ENCODE measurements around the gene CPXM2. TPM values are rescaled to one million over a fixed set of nuclear protein-coding genes. Genes with fewer than 3 reads are reported as not detected.

CPXM2 gene
- total RNA-seq, 1 experiment from 2014 or later: not detected

- Histone ChIP-seq H3K27ac (ENCODE audit: low read length) (no peak overlapping the region), H3K36me3 (ENCODE audit: low read depth, low read length) (no peaks in the 10 kb centered on the region), H3K4me2 (ENCODE audit: low read length) (no peak overlapping the region), H3K9me2 (replicated peaks; ENCODE audit: low read length) (no peaks in the 10 kb centered on the region), H3K4me1 (ENCODE audit: insufficient read depth, low read length) (no peaks in the 10 kb centered on the region), H3K27me3 (ENCODE audit: low read length) (peaks cover 69% of the 10 kb centered on the region), H4K20me1 (ENCODE audit: low read length) (no peaks in the 10 kb centered on the region), H3K79me2 (ENCODE audit: low read length) (no peaks in the 10 kb centered on the region), H2AFZ (ENCODE audit: low read length) (no peak overlapping the region), H3K4me3 (ENCODE audit: low read length) (no peak overlapping the region), H3F3A (ENCODE audit: low read length, unreplicated experiment) (no peaks in the 10 kb centered on the region), H3K9ac (ENCODE audit: low read length) (no peak overlapping the region), H3K9me3 (ENCODE audit: low read length) (no peaks in the 10 kb centered on the region)
- ChIA-PET POLR2A (ENCODE audit: unreplicated experiment) (no interaction called here), CTCF (no interaction called here)
- intact Hi-C loops (cut with micrococcal nuclease): no loop called here
- DNase-seq (no peak), ATAC-seq (no peak)
- BruUV-seq (replicated peaks): no TSS peak
- no peak for TF ChIP-seq EZH2 (IDR thresholded peaks at IDR 0.05; ENCODE audit: low read length, unreplicated experiment)
Measured at GRCh38 chr10:123841115-123841514, 50.5 kb downstream of the CPXM2 start.

- Histone ChIP-seq H3K9me2 (replicated peaks; ENCODE audit: low read length) (no peaks in the 10 kb centered on the region), H3K4me3 (ENCODE audit: low read length) (no peak overlapping the region), H3K27me3 (ENCODE audit: low read length) (peaks cover 73% of the 10 kb centered on the region), H3K27ac (ENCODE audit: low read length) (no peak overlapping the region), H3K36me3 (ENCODE audit: low read depth, low read length) (no peaks in the 10 kb centered on the region), H3K4me1 (ENCODE audit: insufficient read depth, low read length) (no peaks in the 10 kb centered on the region), H2AFZ (ENCODE audit: low read length) (no peak overlapping the region), H4K20me1 (ENCODE audit: low read length) (no peaks in the 10 kb centered on the region), H3K79me2 (ENCODE audit: low read length) (no peaks in the 10 kb centered on the region), H3K4me2 (ENCODE audit: low read length) (no peak overlapping the region), H3K9me3 (ENCODE audit: low read length) (no peaks in the 10 kb centered on the region), H3F3A (ENCODE audit: low read length, unreplicated experiment) (no peaks in the 10 kb centered on the region), H3K9ac (ENCODE audit: low read length) (no peak overlapping the region)
- no peak for TF ChIP-seq CTCF (conservative IDR thresholded peaks at IDR 0.05; ENCODE audit: low read depth, low read length)
- no peak for TF ChIP-seq EZH2 (IDR thresholded peaks at IDR 0.05; ENCODE audit: low read length, unreplicated experiment)
- no peak for TF ChIP-seq EZH2phosphoT487 (IDR thresholded peaks at IDR 0.05; ENCODE audit: borderline replicate concordance, low read length)
- no peak for ATAC-seq
- POLR2A ChIA-PET (ENCODE audit: unreplicated experiment): no interaction called here
- BruUV-seq (replicated peaks): no TSS peak
- CTCF ChIA-PET: no interaction called here
- intact Hi-C loops (cut with micrococcal nuclease): no loop called here
- DNase-seq: no peak
Measured at GRCh38 chr10:123840714-123841113, 50.9 kb downstream of the CPXM2 start.

- DNase-seq (no peak), ATAC-seq (no peak)
- Histone ChIP-seq H3K9me2 (replicated peaks; ENCODE audit: low read length) (no peaks in the 10 kb centered on the region), H3K27ac (ENCODE audit: low read length) (no peak overlapping the region), H4K20me1 (ENCODE audit: low read length) (no peaks in the 10 kb centered on the region), H3K9ac (ENCODE audit: low read length) (no peak overlapping the region), H3K4me1 (ENCODE audit: insufficient read depth, low read length) (no peaks in the 10 kb centered on the region), H3F3A (ENCODE audit: low read length, unreplicated experiment) (no peaks in the 10 kb centered on the region), H3K9me3 (ENCODE audit: low read length) (no peaks in the 10 kb centered on the region), H3K4me2 (ENCODE audit: low read length) (no peak overlapping the region), H3K27me3 (ENCODE audit: low read length) (peaks cover 92% of the 10 kb centered on the region), H2AFZ (ENCODE audit: low read length) (no peak overlapping the region), H3K79me2 (ENCODE audit: low read length) (no peaks in the 10 kb centered on the region), H3K36me3 (ENCODE audit: low read depth, low read length) (no peaks in the 10 kb centered on the region), H3K4me3 (ENCODE audit: low read length) (no peak overlapping the region)
- CTCF ChIA-PET: no interaction called here
- intact Hi-C loops (cut with micrococcal nuclease): no loop called here
- TF ChIP-seq CTCF (conservative IDR thresholded peaks at IDR 0.05; ENCODE audit: low read depth, low read length) (no peak), EZH2 (IDR thresholded peaks at IDR 0.05; ENCODE audit: low read length, unreplicated experiment) (no peak), EZH2phosphoT487 (IDR thresholded peaks at IDR 0.05; ENCODE audit: borderline replicate concordance, low read length) (no peak)
- no TSS peak for BruUV-seq (replicated peaks)
- POLR2A ChIA-PET (ENCODE audit: unreplicated experiment): no interaction called here
Measured at GRCh38 chr10:123838596-123839310, 52.9 kb downstream of the CPXM2 start.
